Posterior cingulate gyrus (tissue), 11 donors: ENCODE data around the gene ABCD2.
"Not testable (repeated sequence)": the region's sequence is repeated elsewhere in the genome, so short reads cannot be mapped to it uniquely, and the experiment has no call there.

Experiments
- DNase-seq, 10 donors: peaks; one replicate each; pipeline versions ENCODE4 v3.0.0 to v3.0.0-alpha.2; 2020 to 2021; ENCODE audit warnings: mixed read lengths in 3 of 10
- intact Hi-C: fragments of 100-400 bp; cut with DNase I; formaldehyde crosslinking; loops from one replicate; pipeline ENCODE4 v1.15.1; 2023

Gene ABCD2

GRCh38 chr12:39616251-39616650 lies 3.4 kb downstream of the ABCD2 start:
- DNase-seq: no peak
- intact Hi-C loops: loop anchor here (5.0 to 10.0 kb wide), 3 partner anchors 174 to 299 kb away; partner anchors contain the start of gene KIF21A

- intact Hi-C loops: loop anchor here (10.0 kb wide), 1 partner anchor 249 kb away; no protein-coding TSS in a partner anchor
- no peak for DNase-seq
These were observed 6.1 kb downstream of the ABCD2 start for GRCh38 chr12:39613525-39613924.

GRCh38 chr12:39612250-39612649 lies 7.4 kb downstream of the ABCD2 start:
- intact Hi-C loops: loop anchor here (10.0 kb wide), 1 partner anchor 247 kb away; no protein-coding TSS in a partner anchor
- no peak for DNase-seq

- intact Hi-C loops: loop anchor here (10.0 kb wide), 1 partner anchor 247 kb away; no protein-coding TSS in a partner anchor
- no peak for DNase-seq
These were observed 7.8 kb downstream of the ABCD2 start for GRCh38 chr12:39611818-39612217.

GRCh38 chr12:39610436-39611025 lies 9.1 kb downstream of the ABCD2 start:
- no peak for DNase-seq
- intact Hi-C loops: loop anchor here (10.0 kb wide), 1 partner anchor 246 kb away; no protein-coding TSS in a partner anchor

GRCh38 chr12:39606712-39607423 lies 12.7 kb downstream of the ABCD2 start:
- DNase-seq: no peak
- intact Hi-C loops: no loop called here

- intact Hi-C loops: no loop called here
- no peak for DNase-seq
These were observed 13.6 kb downstream of the ABCD2 start for GRCh38 chr12:39605996-39606395.

GRCh38 chr12:39605501-39605900 lies 14.1 kb downstream of the ABCD2 start:
- no peak for DNase-seq
- intact Hi-C loops: no loop called here

- no peak for DNase-seq
- intact Hi-C loops: no loop called here
These were observed 16.5 kb downstream of the ABCD2 start for GRCh38 chr12:39603065-39603464.

GRCh38 chr12:39601951-39602350 lies 17.7 kb downstream of the ABCD2 start:
- DNase-seq, intact Hi-C loops: not testable (repeated sequence)

GRCh38 chr12:39595928-39596327 lies 23.7 kb downstream of the ABCD2 start:
- intact Hi-C loops: no loop called here
- no peak for DNase-seq

- intact Hi-C loops: no loop called here
- no peak for DNase-seq
These were observed 27.3 kb downstream of the ABCD2 start for GRCh38 chr12:39592295-39592694.

GRCh38 chr12:39588348-39588747 lies 31.3 kb downstream of the ABCD2 start:
- no peak for DNase-seq
- intact Hi-C loops: no loop called here

- DNase-seq: no peak
- intact Hi-C loops: no loop called here
These were observed 32.4 kb downstream of the ABCD2 start for GRCh38 chr12:39587225-39587624.

- DNase-seq: no peak
- intact Hi-C loops: no loop called here
These were observed 32.8 kb downstream of the ABCD2 start for GRCh38 chr12:39586816-39587215.

- intact Hi-C loops: no loop called here
- no peak for DNase-seq
These were observed 38.0 kb downstream of the ABCD2 start for GRCh38 chr12:39581592-39581991.

- no peak for DNase-seq
- intact Hi-C loops: no loop called here
These were observed 44.1 kb downstream of the ABCD2 start for GRCh38 chr12:39575498-39575875.

GRCh38 chr12:39574785-39575497 lies 44.7 kb downstream of the ABCD2 start:
- intact Hi-C loops: no loop called here
- no peak for DNase-seq

- no peak for DNase-seq
- intact Hi-C loops: no loop called here
These were observed 45.2 kb downstream of the ABCD2 start for GRCh38 chr12:39574378-39574777.

- intact Hi-C loops: no loop called here
- DNase-seq: no peak
These were observed 45.6 kb downstream of the ABCD2 start for GRCh38 chr12:39573971-39574370.

GRCh38 chr12:39572551-39572950 lies 47.1 kb downstream of the ABCD2 start:
- intact Hi-C loops: no loop called here
- DNase-seq: no peak
